A549 (cell line): ENCODE measurements around the gene ZNF804B.

ENCODE experiments used
- ESRRA ChIP-seq: fragments of 150-350 bp; IDR thresholded peaks from 2 replicates; pipeline ENCODE4 v1.6.1; 2014; ENCODE audit warnings: mild to moderate bottlenecking, low read length, borderline replicate concordance
- HOXB5 ChIP-seq: fragments of 250-450 bp; sonication (Bioruptor Pico); IDR thresholded peaks from 2 replicates; pipeline ENCODE4 v1.5.0; 2020; ENCODE audit warnings: mild to moderate bottlenecking, moderate library complexity
- MAZ ChIP-seq: fragments of 150-350 bp; IDR thresholded peaks from 2 replicates; pipeline ENCODE4 v1.6.1; 2014; ENCODE audit warnings: antibody characterized with exemption, low read depth, low read length, borderline replicate concordance
- NFE2L2 ChIP-seq: fragments of 150-350 bp; conservative IDR thresholded peaks from 2 replicates; pipeline ENCODE4 v1.6.1; 2014; ENCODE audit warnings: low read length
- POLR2A ChIP-seq: IDR thresholded peaks from 2 replicates; pipeline ENCODE4 v1.6.1; 2012; ENCODE audit warnings: mild to moderate bottlenecking, low read length
- POLR2AphosphoS2 ChIP-seq: conservative IDR thresholded peaks from 2 replicates; pipeline ENCODE4 v1.6.1; 2012; ENCODE audit warnings: low read length, improper control_type of control experiment, inconsistent platforms
- RCOR1 ChIP-seq: fragments of 150-350 bp; IDR thresholded peaks from 2 replicates; pipeline ENCODE4 v1.6.1; 2014; ENCODE audit warnings: antibody characterized with exemption, low read length, low read depth
- RNF2 ChIP-seq: fragments of 200-600 bp; sonication (generic); IDR thresholded peaks from 2 replicates; pipeline ENCODE4 v1.6.1; 2016; ENCODE audit warnings: low read depth, mild to moderate bottlenecking, antibody characterized with exemption, moderate library complexity, borderline replicate concordance
- SMC3 ChIP-seq: fragments of >200 bp; sonication (Bioruptor Twin); formaldehyde crosslinking; IDR thresholded peaks from 3 replicates; pipeline ENCODE4 v1.6.1; 2018; ENCODE audit warnings: inconsistent platforms
- SREBF2 ChIP-seq: fragments of 450-650 bp; IDR thresholded peaks from 2 replicates; pipeline ENCODE4 v1.6.1; 2014; ENCODE audit warnings: mild to moderate bottlenecking, moderate library complexity
- TF ChIP-seq, protein P1 (sequence below): fragments of 450-650 bp; IDR thresholded peaks from 2 replicates; pipeline ENCODE4 v1.6.1; 2014; ENCODE audit warnings: antibody characterized with exemption
- TF ChIP-seq, protein P2 (sequence below): fragments of >200 bp; sonication (Bioruptor Twin); formaldehyde crosslinking; IDR thresholded peaks from 3 replicates; pipeline ENCODE4 v1.5.1; 2016
- TF ChIP-seq, protein P3 (sequence below): IDR thresholded peaks from 2 replicates; pipeline ENCODE4 v1.6.1; 2012

DNA sequence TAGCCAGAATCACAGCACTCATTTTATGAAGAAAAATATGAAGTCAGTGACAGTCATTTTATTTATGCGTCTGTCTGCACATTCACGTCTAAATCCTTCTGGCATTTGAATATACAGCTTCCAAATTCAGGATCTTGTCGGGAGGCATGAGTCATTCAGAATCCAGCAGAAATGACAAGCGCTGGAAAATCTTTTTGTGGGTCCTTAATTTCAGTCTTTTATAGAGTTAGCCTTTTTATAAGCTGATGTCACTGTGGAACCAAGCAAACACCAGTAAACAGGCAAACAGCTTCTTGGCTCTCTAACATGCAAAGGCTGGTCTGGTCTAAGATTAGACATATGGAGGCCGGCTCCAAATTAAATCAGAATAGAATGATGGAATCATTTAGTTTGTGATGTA is 424.2 kb downstream of the ZNF804B start:
- TF ChIP-seq POLR2A = no peak
- TF ChIP-seq, protein P1, sequence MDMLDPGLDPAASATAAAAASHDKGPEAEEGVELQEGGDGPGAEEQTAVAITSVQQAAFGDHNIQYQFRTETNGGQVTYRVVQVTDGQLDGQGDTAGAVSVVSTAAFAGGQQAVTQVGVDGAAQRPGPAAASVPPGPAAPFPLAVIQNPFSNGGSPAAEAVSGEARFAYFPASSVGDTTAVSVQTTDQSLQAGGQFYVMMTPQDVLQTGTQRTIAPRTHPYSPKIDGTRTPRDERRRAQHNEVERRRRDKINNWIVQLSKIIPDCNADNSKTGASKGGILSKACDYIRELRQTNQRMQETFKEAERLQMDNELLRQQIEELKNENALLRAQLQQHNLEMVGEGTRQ = no peak
- no peak for TF ChIP-seq POLR2AphosphoS2
- TF ChIP-seq HOXB5 = no peak
- no peak for TF ChIP-seq RCOR1
- TF ChIP-seq NFE2L2 = no peak
- TF ChIP-seq, protein P2, sequence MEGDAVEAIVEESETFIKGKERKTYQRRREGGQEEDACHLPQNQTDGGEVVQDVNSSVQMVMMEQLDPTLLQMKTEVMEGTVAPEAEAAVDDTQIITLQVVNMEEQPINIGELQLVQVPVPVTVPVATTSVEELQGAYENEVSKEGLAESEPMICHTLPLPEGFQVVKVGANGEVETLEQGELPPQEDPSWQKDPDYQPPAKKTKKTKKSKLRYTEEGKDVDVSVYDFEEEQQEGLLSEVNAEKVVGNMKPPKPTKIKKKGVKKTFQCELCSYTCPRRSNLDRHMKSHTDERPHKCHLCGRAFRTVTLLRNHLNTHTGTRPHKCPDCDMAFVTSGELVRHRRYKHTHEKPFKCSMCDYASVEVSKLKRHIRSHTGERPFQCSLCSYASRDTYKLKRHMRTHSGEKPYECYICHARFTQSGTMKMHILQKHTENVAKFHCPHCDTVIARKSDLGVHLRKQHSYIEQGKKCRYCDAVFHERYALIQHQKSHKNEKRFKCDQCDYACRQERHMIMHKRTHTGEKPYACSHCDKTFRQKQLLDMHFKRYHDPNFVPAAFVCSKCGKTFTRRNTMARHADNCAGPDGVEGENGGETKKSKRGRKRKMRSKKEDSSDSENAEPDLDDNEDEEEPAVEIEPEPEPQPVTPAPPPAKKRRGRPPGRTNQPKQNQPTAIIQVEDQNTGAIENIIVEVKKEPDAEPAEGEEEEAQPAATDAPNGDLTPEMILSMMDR = no peak
- no peak for TF ChIP-seq RNF2
- TF ChIP-seq SREBF2 = no peak
- TF ChIP-seq, protein P3, sequence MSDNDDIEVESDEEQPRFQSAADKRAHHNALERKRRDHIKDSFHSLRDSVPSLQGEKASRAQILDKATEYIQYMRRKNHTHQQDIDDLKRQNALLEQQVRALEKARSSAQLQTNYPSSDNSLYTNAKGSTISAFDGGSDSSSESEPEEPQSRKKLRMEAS = no peak
- no peak for TF ChIP-seq MAZ
- no peak for TF ChIP-seq ESRRA
- TF ChIP-seq SMC3 = no peak
